Suprapubic skin (tissue), 3 donors: ENCODE results near the gene TRIM71.

Experiments used
- CTCF ChIP-seq, 2 donors: fragments of 200-600 bp in 1 of 2; fragments of 450-650 bp in 1 of 2; sonication (generic) in 1 of 2; IDR thresholded peaks; one replicate each; pipeline ENCODE4 v1.5.1; 2016 to 2019; ENCODE audit warnings: antibody characterized with exemption in 2 of 2, mild to moderate bottlenecking in 1 of 2, moderate library complexity in 1 of 2
- EP300 ChIP-seq: sonication (generic); formaldehyde crosslinking; IDR thresholded peaks from one replicate; pipeline ENCODE4 v1.6.1; 2017; ENCODE audit warnings: antibody characterized with exemption
- POLR2A ChIP-seq, 2 donors: fragments of 450-650 bp; IDR thresholded peaks; one replicate each; pipeline ENCODE4 v1.6.1; 2017; ENCODE audit warnings: antibody characterized with exemption in 2 of 2, mild to moderate bottlenecking in 2 of 2, moderate library complexity in 2 of 2

GRCh38 chr3:32922078-32922477, 104.3 kb downstream of the TRIM71 start:
- TF ChIP-seq EP300 (no peak), POLR2A (IDR thresholded peaks at IDR 0.05) (no peak), CTCF (IDR thresholded peaks at IDR 0.05) (no peak)
